Activated CD8-positive, alpha-beta T cell treated with anti-CD3 and anti-CD28 coated beads for 36 hours (primary cell): ENCODE measurements around the gene ZNF532. TPM values are rescaled to one million over a fixed set of nuclear protein-coding genes. Genes with fewer than 3 reads are reported as not detected.
"Not testable (repeated sequence)": the region's sequence is repeated elsewhere in the genome, so short reads cannot be mapped to it uniquely, and the experiment has no call there.

Experiments used
- ATAC-seq: fragments of 200-7000 bp; cut with Tn5 transposase; one replicate; pipeline ENCODE4 v1.10.0; 2021; ENCODE audit warnings: mild to moderate bottlenecking, moderate library complexity
- CTCF ChIA-PET: fragments of 350-600 bp; sonication (Branson Sonifier 250); formaldehyde crosslinking; loops from one replicate; lab custom pipeline; 2021; ENCODE audit warnings: antibody characterized with exemption; lab: Charles Lee
- POLR2A ChIA-PET: fragments of 350-600 bp; sonication (Branson Sonifier 250); formaldehyde crosslinking; loops from one replicate; lab custom pipeline; 2021; ENCODE audit warnings: antibody characterized with exemption; lab: Charles Lee
- DNase-seq: peaks from one replicate; pipeline ENCODE4 v3.0.0-alpha.2; 2020
- H3K27ac Mint-ChIP-seq: one replicate; pipeline ENCODE4 v1.8.0; 2021; ENCODE audit warnings: mild to moderate bottlenecking, mixed read lengths
- H3K27me3 Mint-ChIP-seq: one replicate; pipeline ENCODE4 v1.8.0; 2021; ENCODE audit warnings: mixed read lengths
- H3K36me3 Mint-ChIP-seq: one replicate; pipeline ENCODE4 v1.8.0; 2021; ENCODE audit warnings: low read depth, mixed read lengths
- H3K4me1 Mint-ChIP-seq: one replicate; pipeline ENCODE4 v1.8.0; 2021; ENCODE audit warnings: low read depth, mixed read lengths
- H3K4me3 Mint-ChIP-seq: one replicate; pipeline ENCODE4 v1.8.0; 2021; ENCODE audit warnings: mild to moderate bottlenecking, moderate library complexity, mixed read lengths
- H3K9me3 Mint-ChIP-seq: one replicate; pipeline ENCODE4 v1.8.0; 2021; ENCODE audit warnings: mixed read lengths
- intact Hi-C: fragments of 100-400 bp; cut with micrococcal nuclease; formaldehyde crosslinking; loops from one replicate; pipeline ENCODE4 v1.10.0; 2022
- total RNA-seq, 2 experiments: library from RNA; stranded (reverse); gene quantifications; one replicate each; pipeline ENCODE4 v1.2.3, GENCODE V29; 2021
- TF ChIP-seq, protein P1 (sequence below): fragments of 200-600 bp; IDR thresholded peaks from one replicate; pipeline ENCODE4 v1.8.0; 2022; ENCODE audit warnings: antibody characterized with exemption, mild to moderate bottlenecking

The ZNF532 gene
- total RNA-seq, 2 experiments from 2014 or later = 1.3 to 1.8 TPM

DNA sequence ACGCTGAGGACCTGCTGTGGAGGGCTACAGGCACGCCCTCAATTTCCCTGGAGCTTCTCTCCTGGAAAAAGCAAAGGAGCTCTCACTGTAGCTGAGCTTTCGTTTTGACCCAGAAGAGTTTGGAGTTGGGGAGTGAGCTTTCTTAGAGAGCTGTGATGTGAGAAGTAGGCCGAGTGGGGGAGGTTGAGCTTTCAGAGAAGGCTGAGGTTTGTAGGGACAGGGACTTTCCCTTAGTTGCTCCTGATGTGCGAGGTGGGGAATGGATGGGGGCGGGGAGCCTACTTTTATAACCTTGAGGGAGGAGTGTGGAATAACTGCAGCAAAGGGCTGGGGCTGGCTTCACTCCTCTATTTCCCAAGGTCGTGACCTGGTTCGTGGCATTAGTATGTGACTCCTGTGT is 47.1 kb downstream of the ZNF532 start:
- no peaks in the 10 kb centered on the region for H3K9me3 Mint-ChIP-seq
- H3K4me3 Mint-ChIP-seq = no peak overlapping the region
- no peak for ATAC-seq
- ChIA-PET CTCF (interaction anchor here (1.1 kb wide), 1 partner anchor 12 kb away, joined by 3 read pairs; no protein-coding TSS in a partner anchor), POLR2A (interaction anchor here (0.6 kb wide), 1 partner anchor 196 kb away, joined by 3 read pairs; no protein-coding TSS in a partner anchor)
- no peaks in the 10 kb centered on the region for H3K4me1 Mint-ChIP-seq
- H3K27ac Mint-ChIP-seq = no peak overlapping the region
- H3K27me3 Mint-ChIP-seq = peaks cover 20% of the 10 kb centered on the region
- intact Hi-C loops = no loop called here
- no peak for DNase-seq
- H3K36me3 Mint-ChIP-seq = no peaks in the 10 kb centered on the region
- TF ChIP-seq, protein P1, sequence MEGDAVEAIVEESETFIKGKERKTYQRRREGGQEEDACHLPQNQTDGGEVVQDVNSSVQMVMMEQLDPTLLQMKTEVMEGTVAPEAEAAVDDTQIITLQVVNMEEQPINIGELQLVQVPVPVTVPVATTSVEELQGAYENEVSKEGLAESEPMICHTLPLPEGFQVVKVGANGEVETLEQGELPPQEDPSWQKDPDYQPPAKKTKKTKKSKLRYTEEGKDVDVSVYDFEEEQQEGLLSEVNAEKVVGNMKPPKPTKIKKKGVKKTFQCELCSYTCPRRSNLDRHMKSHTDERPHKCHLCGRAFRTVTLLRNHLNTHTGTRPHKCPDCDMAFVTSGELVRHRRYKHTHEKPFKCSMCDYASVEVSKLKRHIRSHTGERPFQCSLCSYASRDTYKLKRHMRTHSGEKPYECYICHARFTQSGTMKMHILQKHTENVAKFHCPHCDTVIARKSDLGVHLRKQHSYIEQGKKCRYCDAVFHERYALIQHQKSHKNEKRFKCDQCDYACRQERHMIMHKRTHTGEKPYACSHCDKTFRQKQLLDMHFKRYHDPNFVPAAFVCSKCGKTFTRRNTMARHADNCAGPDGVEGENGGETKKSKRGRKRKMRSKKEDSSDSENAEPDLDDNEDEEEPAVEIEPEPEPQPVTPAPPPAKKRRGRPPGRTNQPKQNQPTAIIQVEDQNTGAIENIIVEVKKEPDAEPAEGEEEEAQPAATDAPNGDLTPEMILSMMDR = no peak

DNA sequence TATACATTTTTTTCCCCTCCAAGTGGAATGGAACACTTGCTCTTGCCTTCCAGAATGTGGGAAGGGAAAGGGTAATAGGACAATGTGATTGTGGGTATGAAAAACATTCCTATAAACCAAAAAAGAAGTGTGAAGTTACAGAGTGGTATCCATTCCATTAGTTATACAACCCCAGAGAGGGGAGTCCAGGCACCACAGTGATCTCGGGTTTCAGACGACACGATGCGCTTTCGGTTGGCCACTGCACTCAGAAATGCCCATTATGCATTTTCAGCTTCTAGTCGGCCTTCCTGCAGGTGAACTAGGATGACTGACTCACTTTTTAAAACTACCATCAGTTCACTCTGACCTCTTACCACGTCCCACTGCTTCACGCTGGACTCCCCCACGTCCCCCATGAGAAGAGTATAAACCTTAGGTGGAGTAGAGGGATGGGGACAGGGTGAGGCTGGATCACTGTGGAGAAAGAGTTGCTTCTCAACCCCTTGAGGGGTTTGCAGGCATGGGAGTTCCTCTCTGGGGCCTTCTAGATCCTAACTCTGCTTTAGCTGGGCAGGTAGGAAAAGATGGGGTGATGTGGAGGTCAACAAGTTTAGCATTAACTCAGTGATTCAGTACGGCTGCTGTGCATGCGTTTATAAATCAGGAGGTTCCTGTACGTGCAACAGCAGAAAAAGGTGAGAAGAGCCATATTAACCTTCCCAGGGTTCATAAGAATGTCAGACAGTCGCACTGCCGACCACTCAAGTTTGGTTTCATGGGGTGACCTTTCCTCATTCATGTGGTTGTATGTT is 50.5 kb downstream of the ZNF532 start:
- POLR2A ChIA-PET = interaction anchor here (0.9 kb wide), 1 partner anchor 37 kb away, joined by 5 read pairs; no protein-coding TSS in a partner anchor
- Mint-ChIP-seq H3K4me3 (no peak overlapping the region), H3K27ac (no peak overlapping the region), H3K36me3 (no peaks in the 10 kb centered on the region), H3K4me1 (no peaks in the 10 kb centered on the region), H3K27me3 (peaks cover 10% of the 10 kb centered on the region), H3K9me3 (no peaks in the 10 kb centered on the region)
- TF ChIP-seq, protein P1 = no peak
- CTCF ChIA-PET = no interaction called here
- ATAC-seq (no peak), DNase-seq (no peak)
- intact Hi-C loops = no loop called here

DNA sequence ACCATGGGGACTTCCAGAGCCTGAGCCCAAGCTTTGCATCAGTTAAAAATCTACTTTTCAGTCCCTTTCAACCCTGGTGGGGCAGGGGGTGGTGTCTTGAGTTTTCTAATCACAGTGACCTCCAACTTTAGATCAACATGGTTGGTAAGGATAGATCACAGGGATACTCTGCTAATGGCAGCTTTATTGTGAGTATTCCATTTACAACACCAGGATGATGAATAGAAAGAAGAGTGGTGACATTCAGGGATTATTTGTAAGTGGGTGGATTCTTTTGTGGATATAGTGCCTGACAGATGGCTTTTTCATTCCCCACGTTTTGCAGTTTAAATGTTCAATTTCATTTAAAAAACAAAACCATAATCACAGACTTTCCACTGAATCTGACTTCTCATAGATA is 51.3 kb downstream of the ZNF532 start:
- POLR2A ChIA-PET = interaction anchor here (0.9 kb wide), 1 partner anchor 38 kb away, joined by 5 read pairs; no protein-coding TSS in a partner anchor
- intact Hi-C loops = no loop called here

DNA sequence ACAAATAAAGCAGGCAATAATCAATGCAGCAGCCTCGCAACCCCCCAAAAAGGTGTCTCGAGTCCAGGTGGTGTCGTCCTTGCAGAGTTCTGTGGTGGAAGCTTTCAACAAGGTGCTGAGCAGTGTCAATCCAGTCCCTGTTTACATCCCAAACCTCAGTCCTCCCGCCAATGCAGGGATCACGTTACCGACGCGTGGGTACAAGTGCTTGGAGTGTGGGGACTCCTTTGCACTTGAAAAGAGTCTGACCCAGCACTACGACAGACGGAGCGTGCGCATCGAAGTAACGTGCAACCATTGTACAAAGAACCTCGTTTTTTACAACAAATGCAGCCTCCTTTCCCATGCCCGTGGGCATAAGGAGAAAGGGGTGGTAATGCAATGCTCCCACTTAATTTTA is 55.3 kb downstream of the ZNF532 start:
- H3K4me1 Mint-ChIP-seq, H3K27ac Mint-ChIP-seq, intact Hi-C loops, H3K4me3 Mint-ChIP-seq, DNase-seq, H3K36me3 Mint-ChIP-seq, CTCF ChIA-PET, ATAC-seq, H3K9me3 Mint-ChIP-seq, POLR2A ChIA-PET: not testable (repeated sequence)
- H3K27me3 Mint-ChIP-seq = peaks cover 12% of the 10 kb centered on the region

More for the DNA sequence above, 51.3 kb downstream of the ZNF532 start:
- no peak overlapping the region for H3K4me3 Mint-ChIP-seq
- H3K4me1 Mint-ChIP-seq = no peaks in the 10 kb centered on the region
- no peak for DNase-seq
- ATAC-seq = no peak
- H3K27me3 Mint-ChIP-seq = peaks cover 10% of the 10 kb centered on the region
- H3K9me3 Mint-ChIP-seq = no peaks in the 10 kb centered on the region
- H3K27ac Mint-ChIP-seq = no peak overlapping the region
- TF ChIP-seq, protein P1 = no peak
- H3K36me3 Mint-ChIP-seq = no peaks in the 10 kb centered on the region
- CTCF ChIA-PET = no interaction called here

DNA sequence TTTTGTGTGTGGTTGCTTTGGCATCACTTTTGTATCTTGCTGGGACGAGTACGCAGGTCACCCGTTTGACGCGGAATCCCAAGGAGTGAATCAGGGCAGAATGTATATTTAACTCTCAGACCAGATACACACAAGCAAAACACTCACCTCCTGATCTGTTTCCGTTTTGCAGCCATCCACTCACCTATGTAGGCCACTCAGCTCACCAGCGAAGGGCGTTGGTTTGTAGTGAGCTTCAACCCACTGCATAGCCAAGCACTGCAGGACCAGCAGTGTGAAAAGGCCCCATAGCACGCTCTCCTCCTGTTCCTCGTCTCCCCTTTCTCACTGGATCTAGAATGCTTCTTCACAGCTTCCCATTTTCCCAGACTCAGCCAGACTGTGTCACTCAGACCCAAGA is 58.3 kb downstream of the ZNF532 start:
- intact Hi-C loops = no loop called here
- TF ChIP-seq, protein P1 = no peak

More for the DNA sequence above, 58.3 kb downstream of the ZNF532 start:
- Mint-ChIP-seq H3K27ac (no peak overlapping the region), H3K4me1 (no peaks in the 10 kb centered on the region), H3K36me3 (no peaks in the 10 kb centered on the region), H3K9me3 (no peaks in the 10 kb centered on the region), H3K4me3 (no peak overlapping the region), H3K27me3 (peaks cover 9% of the 10 kb centered on the region)
- POLR2A ChIA-PET = no interaction called here
- no peak for DNase-seq
- CTCF ChIA-PET = no interaction called here
- ATAC-seq = no peak
